B cell (primary cell): ENCODE data around the gene MBNL2.

Experiments used
- EZH2 ChIP-seq: IDR thresholded peaks from 2 replicates; pipeline ENCODE4 v1.6.1; 2012; ENCODE audit warnings: borderline replicate concordance, low read depth, mild to moderate bottlenecking, moderate library complexity, low read length; ENCODE audit not compliant: insufficient read depth, poor library complexity, severe bottlenecking
- TF ChIP-seq, protein P1 (sequence below): fragments of 200-600 bp; IDR thresholded peaks from one replicate; pipeline ENCODE4 v1.8.0; 2022; ENCODE audit warnings: antibody characterized with exemption, mild to moderate bottlenecking

- TF ChIP-seq EZH2, result no peak
- TF ChIP-seq, protein P1, sequence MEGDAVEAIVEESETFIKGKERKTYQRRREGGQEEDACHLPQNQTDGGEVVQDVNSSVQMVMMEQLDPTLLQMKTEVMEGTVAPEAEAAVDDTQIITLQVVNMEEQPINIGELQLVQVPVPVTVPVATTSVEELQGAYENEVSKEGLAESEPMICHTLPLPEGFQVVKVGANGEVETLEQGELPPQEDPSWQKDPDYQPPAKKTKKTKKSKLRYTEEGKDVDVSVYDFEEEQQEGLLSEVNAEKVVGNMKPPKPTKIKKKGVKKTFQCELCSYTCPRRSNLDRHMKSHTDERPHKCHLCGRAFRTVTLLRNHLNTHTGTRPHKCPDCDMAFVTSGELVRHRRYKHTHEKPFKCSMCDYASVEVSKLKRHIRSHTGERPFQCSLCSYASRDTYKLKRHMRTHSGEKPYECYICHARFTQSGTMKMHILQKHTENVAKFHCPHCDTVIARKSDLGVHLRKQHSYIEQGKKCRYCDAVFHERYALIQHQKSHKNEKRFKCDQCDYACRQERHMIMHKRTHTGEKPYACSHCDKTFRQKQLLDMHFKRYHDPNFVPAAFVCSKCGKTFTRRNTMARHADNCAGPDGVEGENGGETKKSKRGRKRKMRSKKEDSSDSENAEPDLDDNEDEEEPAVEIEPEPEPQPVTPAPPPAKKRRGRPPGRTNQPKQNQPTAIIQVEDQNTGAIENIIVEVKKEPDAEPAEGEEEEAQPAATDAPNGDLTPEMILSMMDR, result no peak
These were observed 207.5 kb downstream of the MBNL2 start for GRCh38 chr13:97429681-97430081.
